ENCODE results near the gene TMEM89.

TMEM89 gene

DNA sequence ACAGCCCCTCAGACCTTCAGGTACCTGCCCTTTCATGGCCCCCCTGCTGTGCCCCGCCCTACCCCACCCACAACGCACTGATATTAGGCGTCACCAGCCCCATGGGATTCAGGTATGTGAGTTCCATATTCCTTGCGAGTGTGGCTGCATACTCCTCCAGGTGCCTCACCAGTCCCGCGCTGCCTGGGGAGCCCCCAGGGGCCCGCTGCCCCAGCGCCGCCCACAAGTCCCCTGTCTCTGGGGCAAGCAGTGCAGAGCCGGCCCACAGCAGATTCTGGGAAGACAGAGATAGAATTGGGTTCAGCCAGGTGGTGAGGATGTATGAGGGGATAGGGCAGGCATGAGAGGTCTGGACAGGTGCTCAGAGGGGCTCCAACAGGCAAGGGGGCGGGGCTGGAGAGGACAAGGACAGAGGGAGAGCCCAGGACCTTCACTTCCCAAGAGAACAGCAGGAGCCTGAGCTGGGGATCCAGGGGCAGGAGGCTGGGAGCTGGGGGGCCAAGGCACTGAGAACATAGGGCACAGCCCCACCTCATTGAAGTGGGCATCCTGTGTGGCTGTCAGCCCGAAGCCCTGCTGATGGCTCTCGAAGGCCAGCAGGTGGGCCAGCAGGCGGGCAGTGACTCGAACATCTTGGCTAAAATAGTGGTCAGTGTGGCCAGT, 26.8 kb upstream of the TMEM89 start (continued):
- no peak for TF ChIP-seq ZNF596 (tag by site-specific recombination; IDR thresholded peaks at IDR 0.05)

- Histone ChIP-seq H3K27ac (ENCODE audit: extremely low read depth, low read depth, low read length) (no peak overlapping the region), H3K4me3 (ENCODE audit: low read depth, low read length) (no peak overlapping the region), H3K36me3 (ENCODE audit: control insufficient read depth in 2 of 2, insufficient read depth in 1 of 2, low read length in 2 of 2) (no peaks in the 10 kb centered on the region), H3K4me1 (ENCODE audit: control insufficient read depth, insufficient read depth, low read length) (no peaks in the 10 kb centered on the region), H3K9me3 (ENCODE audit: control insufficient read depth, insufficient read depth, low read depth, low read length) (no peaks in the 10 kb centered on the region)
- TF ChIP-seq PRDM2 (tag by site-specific recombination; IDR thresholded peaks at IDR 0.05; ENCODE audit: borderline replicate concordance): no peak
- no peak for TF ChIP-seq ZNF24 (tag by site-specific recombination; IDR thresholded peaks at IDR 0.05)
- no peak for TF ChIP-seq ZNF701 (tag by site-specific recombination; IDR thresholded peaks at IDR 0.05)
- no peak for TF ChIP-seq ZNF658 (tag by site-specific recombination; IDR thresholded peaks at IDR 0.05)
- TF ChIP-seq ZNF146 (tag by site-specific recombination; IDR thresholded peaks at IDR 0.05): no peak
- TF ChIP-seq ZBTB17 (tag by site-specific recombination; IDR thresholded peaks at IDR 0.05): no peak
- no peak for TF ChIP-seq ZNF114 (tag by site-specific recombination; IDR thresholded peaks at IDR 0.05)
- no peak for TF ChIP-seq SP3 (tag by site-specific recombination; IDR thresholded peaks at IDR 0.05)
- TF ChIP-seq ZNF449 (tag by site-specific recombination; IDR thresholded peaks at IDR 0.05): no peak
- TF ChIP-seq, protein P1, sequence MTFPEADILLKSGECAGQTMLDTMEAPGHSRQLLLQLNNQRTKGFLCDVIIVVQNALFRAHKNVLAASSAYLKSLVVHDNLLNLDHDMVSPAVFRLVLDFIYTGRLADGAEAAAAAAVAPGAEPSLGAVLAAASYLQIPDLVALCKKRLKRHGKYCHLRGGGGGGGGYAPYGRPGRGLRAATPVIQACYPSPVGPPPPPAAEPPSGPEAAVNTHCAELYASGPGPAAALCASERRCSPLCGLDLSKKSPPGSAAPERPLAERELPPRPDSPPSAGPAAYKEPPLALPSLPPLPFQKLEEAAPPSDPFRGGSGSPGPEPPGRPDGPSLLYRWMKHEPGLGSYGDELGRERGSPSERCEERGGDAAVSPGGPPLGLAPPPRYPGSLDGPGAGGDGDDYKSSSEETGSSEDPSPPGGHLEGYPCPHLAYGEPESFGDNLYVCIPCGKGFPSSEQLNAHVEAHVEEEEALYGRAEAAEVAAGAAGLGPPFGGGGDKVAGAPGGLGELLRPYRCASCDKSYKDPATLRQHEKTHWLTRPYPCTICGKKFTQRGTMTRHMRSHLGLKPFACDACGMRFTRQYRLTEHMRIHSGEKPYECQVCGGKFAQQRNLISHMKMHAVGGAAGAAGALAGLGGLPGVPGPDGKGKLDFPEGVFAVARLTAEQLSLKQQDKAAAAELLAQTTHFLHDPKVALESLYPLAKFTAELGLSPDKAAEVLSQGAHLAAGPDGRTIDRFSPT (tag by site-specific recombination; IDR thresholded peaks at IDR 0.05): no peak
- TF ChIP-seq, protein P2, sequence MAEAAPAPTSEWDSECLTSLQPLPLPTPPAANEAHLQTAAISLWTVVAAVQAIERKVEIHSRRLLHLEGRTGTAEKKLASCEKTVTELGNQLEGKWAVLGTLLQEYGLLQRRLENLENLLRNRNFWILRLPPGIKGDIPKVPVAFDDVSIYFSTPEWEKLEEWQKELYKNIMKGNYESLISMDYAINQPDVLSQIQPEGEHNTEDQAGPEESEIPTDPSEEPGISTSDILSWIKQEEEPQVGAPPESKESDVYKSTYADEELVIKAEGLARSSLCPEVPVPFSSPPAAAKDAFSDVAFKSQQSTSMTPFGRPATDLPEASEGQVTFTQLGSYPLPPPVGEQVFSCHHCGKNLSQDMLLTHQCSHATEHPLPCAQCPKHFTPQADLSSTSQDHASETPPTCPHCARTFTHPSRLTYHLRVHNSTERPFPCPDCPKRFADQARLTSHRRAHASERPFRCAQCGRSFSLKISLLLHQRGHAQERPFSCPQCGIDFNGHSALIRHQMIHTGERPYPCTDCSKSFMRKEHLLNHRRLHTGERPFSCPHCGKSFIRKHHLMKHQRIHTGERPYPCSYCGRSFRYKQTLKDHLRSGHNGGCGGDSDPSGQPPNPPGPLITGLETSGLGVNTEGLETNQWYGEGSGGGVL (tag by site-specific recombination; IDR thresholded peaks at IDR 0.05): no peak
- no peak for TF ChIP-seq ELK4 (IDR thresholded peaks at IDR 0.05; ENCODE audit: borderline replicate concordance, low read depth, low read length)
- no peak for TF ChIP-seq ZBTB7A (tag by site-specific recombination; IDR thresholded peaks at IDR 0.05; ENCODE audit: low read depth)
- TF ChIP-seq ZNF521 (tag by site-specific recombination; IDR thresholded peaks at IDR 0.05): no peak
- no peak for TF ChIP-seq ZNF610 (tag by site-specific recombination; IDR thresholded peaks at IDR 0.05; ENCODE audit: borderline replicate concordance)
- TF ChIP-seq ZFP69B (tag by site-specific recombination; IDR thresholded peaks at IDR 0.05): no peak
- TF ChIP-seq, protein P3, sequence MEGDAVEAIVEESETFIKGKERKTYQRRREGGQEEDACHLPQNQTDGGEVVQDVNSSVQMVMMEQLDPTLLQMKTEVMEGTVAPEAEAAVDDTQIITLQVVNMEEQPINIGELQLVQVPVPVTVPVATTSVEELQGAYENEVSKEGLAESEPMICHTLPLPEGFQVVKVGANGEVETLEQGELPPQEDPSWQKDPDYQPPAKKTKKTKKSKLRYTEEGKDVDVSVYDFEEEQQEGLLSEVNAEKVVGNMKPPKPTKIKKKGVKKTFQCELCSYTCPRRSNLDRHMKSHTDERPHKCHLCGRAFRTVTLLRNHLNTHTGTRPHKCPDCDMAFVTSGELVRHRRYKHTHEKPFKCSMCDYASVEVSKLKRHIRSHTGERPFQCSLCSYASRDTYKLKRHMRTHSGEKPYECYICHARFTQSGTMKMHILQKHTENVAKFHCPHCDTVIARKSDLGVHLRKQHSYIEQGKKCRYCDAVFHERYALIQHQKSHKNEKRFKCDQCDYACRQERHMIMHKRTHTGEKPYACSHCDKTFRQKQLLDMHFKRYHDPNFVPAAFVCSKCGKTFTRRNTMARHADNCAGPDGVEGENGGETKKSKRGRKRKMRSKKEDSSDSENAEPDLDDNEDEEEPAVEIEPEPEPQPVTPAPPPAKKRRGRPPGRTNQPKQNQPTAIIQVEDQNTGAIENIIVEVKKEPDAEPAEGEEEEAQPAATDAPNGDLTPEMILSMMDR (tag by site-specific recombination; IDR thresholded peaks at IDR 0.05): no peak
- TF ChIP-seq, protein P4, sequence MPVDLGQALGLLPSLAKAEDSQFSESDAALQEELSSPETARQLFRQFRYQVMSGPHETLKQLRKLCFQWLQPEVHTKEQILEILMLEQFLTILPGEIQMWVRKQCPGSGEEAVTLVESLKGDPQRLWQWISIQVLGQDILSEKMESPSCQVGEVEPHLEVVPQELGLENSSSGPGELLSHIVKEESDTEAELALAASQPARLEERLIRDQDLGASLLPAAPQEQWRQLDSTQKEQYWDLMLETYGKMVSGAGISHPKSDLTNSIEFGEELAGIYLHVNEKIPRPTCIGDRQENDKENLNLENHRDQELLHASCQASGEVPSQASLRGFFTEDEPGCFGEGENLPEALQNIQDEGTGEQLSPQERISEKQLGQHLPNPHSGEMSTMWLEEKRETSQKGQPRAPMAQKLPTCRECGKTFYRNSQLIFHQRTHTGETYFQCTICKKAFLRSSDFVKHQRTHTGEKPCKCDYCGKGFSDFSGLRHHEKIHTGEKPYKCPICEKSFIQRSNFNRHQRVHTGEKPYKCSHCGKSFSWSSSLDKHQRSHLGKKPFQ (tag by site-specific recombination; IDR thresholded peaks at IDR 0.05): no peak
- TF ChIP-seq ZNF548 (tag by site-specific recombination; IDR thresholded peaks at IDR 0.05): no peak
- ChIA-PET CTCF (no interaction called here), POLR2A (no interaction called here)
These were observed 26.1 kb upstream of the TMEM89 start for GRCh38 chr3:48647714-48648113.

Data from HEK293 (cell line).